ENCODE results near the gene NOS1AP.

NOS1AP gene

DNA sequence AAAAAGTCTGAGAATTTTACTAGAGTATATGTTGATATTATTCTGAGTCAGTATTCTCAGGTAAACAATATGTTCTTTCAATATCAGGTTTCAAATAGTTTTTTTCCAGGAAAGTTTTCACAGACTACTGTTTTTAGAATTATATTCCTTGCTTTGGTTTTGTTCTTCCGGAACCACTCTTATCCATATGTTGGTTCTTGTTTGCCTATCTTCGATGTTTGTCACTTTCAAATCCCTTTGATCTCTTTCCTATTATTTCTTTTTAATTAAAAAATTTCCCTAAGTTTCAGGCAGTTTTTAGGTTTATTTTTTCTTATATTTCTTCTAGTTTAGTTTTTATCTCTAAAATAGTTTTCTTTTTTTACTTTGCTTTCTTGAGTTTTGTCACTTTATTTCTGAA, 20.9 kb downstream of the NOS1AP start:
- DNase-seq = no peak

DNA sequence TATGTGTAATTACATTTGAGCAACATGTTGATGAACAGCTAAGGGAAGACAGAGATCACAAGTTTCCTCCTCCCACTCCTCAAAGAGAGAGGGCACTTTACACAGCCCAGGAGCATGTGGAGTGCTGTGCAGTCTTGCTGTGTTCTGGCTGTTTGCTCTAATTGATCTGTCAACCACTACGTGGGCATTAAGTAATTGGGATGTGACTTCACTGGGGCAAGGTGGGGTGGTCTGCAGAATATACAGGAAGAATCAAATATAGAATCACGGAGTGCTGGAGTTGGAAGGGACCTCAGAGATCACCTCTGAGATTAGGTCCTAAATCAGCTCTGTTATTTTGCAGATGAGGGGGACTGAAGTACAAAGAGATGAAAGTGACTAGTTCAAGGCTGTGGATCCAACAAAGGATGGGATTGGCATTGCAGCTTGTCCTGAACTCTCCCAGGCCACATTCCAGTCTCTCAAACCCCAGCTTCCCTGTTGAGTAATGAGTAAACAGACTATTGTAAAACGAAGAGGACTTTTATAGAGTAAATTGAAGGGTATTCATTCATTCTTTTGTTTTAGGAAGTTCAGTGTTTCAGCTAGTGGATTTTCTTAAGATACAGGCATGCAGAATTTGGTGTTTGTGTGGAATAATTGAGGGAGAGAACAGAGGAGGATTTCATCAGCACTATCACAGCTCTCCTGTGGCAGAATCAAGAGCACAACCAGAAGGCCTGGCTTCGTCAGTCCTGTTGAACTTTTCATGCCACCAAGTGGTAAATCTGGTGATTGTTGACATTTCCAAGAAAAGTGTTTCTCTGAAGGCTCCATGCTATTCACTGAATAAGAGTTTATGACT, 22.4 kb downstream of the NOS1AP start:
- DNase-seq = no peak

DNA sequence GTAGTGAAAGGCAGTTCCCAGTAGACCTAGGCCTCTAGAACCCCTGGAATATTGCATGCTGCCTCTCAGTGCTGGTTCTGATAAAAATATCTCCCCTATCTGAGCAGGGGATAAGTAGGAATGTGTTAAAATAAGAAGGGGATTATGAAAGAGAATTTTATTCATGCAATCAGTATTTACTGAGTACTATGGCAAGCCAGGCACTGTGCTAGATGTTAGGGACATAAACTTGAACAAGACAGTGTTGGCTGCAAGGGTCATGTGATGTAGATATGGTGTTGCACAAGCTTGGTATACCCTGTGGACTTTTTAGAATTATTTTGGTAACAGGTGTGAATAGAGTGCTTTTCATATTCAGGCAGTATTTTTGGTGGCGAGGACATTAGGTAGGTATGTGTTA, 23.6 kb downstream of the NOS1AP start:
- DNase-seq = no peak

DNA sequence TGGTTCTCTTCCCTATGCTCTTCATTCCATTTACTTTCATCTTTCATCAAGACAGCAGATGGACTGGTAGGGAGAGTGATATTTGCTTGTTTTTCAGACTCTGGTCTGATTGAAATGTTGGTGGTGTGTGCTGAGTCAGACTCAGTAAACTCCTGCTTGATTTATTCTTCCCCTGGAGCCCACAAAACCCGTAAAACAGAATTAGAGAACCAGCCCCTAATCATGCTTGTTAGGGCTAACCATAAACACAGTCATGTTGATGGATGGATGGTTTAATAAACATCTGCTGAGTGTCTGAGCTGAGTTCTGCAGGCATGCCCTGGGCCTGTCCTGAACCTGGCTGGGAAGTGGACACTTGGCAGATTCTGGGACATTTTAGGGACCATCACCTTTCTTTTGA, 24.8 kb downstream of the NOS1AP start:
- no peak for DNase-seq

DNA sequence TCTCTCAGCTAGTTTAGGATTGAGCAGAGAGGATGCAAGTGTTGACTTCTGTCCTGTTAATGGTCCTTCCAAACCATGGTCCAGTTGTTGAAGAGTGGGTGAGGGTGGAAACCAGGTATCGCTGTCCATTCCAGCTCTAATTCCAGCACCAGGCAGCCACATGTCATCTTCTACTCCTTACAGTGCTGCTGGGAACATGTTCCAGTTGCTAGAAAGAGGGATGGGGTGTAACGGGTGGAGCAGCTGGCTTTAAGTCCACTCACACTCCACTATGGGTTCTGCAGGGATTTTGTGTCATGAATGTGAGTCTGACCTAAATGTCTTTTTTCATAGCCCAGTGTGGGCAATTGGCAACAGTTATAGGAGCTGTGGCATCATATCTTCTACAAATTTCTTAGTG, 25.2 kb downstream of the NOS1AP start:
- DNase-seq = no peak

DNA sequence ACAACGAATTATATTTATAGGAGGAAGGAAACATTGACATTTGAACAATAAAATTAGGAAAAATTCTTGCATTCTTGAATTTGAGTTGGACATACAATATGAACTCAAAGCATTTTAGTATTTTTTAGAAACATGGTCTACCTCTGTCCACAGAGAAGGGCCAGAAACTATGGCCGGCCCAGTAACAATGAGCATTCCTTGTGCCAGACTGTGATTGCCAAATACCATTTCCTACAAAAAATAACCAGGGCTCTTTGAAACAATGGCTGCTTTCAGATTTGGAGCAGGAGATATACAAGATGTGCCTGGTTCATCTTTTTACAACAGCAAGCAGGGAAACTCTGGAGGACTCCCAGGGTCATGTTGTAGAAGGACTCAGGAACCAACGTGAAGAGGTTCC, 38.4 kb downstream of the NOS1AP start:
- no peak for DNase-seq

DNA sequence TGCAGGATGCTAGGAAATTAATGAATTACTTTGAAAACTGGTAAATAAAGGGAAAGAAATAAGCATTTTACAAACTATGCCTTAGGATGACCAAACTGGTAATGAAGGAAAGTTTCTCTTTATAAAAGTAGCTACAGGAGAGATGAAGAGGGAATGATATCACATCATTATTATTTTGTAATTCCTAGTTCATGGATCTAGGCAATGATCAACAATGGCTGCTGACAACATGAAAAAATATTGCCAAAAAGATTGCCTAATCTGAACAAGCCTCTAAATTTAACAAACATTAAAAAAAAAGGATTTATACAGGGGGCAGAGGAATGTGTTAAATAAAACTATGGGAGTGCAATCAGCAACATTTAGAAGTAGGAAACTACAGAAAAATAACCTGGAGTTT, 38.9 kb downstream of the NOS1AP start:
- DNase-seq = no peak

DNA sequence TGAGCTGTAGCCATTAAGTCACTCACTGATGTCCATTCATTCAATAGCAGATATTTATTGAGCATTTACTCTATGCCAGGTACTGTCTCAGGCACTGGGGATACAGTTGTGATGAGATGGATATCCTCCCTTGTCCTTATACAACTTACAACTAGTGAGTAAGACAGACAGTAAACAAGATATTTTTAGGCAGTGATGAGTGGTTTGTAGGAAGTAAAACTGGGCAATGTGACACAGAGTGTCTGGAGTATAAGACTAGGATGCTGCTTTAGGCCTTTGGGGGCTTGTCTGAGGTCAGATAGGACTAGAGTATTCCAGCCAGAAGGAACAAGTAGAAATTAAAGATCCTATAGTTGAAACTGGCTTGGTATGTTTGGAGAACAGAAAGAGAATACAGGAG, 41.4 kb downstream of the NOS1AP start:
- no peak for DNase-seq

DNA sequence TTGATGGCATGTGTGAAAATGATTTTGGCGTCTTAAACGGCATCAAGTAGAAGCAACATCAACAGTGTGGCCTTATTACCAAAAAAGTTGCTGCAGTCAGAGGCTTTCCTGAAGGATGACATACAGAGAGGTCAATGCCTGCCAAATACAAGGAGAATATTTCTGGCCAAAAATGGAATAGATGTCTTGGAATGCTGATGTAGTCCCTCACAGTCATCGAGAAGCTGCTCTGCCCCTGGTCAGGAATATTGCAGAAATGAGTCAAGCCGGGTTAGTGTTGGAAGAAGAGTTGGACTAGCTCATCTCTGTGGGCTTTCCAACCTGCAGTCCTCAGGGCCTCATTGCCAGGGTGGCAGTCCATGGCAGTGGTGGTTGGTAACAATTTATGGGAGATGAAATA, 42.1 kb downstream of the NOS1AP start:
- DNase-seq = no peak

DNA sequence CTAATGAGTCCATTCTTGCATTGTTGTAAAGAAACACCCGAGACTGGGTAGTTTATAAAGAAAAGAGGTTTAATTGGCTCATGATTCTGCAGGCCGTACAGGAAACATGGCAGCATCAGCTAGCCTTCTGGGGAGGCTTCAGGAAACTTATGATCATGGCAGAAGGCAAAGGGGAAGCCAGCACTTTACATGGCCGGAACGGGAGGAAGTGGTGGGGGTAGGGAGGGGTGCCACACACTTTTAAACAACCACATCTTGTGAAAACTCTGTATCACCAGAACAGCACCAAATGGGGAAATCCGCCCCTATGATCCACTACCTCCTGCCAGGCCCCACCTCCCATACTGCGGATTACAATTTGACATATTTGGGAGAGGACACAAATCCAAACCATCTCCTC, 43.9 kb downstream of the NOS1AP start:
- no peak for DNase-seq

DNA sequence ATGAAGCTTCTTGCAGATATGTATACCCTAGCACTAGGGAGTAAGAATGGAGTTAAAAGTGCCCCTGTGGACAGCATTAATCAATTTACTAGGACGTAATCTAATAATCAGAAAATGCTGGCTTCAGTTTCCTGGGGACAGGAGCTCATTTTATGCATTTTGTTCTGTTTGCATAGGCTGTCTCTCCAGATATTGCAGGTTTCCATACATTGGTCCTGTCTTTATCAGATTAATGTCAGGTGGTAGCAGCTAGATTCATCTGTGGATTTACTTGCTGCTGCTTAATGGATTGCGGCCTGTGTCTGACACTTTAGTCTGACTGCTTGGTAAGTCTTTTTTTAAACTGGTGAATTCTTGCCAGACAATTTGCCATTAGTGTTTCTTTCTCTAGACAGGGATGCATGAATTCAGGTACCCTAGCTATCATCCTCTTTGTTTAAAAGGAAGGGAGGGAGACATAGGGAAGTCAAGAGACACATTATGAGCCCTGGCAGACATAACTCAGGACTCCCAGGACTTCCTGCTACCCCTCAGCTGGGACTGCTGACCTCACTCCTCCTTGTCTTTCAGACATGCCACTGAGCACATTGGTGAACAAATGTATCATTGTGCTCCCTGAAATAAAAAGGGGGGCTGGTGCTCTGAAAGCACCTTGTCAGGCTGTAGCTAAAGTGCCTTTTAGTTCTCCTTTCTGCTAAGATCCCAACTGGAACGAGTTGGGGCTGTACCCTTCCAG, 47.7 kb downstream of the NOS1AP start:
- DNase-seq = peak in 1 of 14 donors; percentile 15

DNA sequence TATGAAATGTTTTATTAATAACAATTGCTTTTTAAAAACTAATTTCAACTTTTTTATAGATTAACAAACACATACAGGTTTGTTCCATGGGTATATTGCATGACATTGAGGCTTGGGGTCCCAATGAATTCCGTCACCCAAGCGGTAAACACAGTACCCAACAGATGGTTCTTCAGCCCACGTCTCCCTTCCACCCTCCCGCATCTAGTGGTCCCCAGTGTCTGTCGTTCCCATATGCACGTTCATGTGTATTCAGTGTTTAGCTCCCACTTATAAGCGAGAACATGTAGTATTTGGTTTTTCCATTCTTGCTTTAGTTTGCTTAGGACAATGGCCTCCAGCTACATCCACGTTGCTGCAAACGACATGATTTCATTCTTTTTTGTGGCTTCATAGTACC, 48.6 kb downstream of the NOS1AP start:
- no peak for DNase-seq

DNA sequence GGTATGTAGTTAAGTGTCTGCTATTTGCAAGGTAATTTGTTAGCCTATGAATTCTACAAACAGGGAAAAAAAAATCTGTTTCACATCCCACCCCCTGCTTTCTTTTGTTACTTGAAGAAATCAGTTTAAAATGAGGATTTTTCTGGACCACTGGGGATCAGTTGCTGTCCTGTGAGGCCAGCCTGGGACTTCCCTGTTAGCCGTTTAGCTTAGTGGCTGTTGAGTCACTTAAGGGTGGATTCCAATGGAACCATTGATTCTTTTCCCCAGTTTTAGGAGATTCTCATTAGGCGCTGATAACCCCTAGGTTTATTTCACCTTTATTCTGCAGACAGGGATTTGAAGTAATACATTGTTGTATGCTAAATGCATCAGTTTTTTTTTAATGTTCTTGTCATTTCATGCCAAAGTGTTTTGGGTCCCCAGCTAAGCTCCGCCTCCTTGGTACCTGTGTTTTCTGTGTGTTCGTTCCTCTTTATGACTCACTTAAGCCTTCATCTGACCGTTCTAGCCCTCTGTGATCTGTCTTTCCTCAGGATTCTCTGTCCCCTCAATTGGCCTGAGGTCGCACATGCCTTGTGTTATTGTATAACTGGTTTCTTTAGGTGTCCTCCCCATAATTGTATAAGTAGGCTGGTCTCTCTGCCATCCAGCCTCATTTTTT, 59.3 kb downstream of the NOS1AP start:
- DNase-seq = no peak

DNA sequence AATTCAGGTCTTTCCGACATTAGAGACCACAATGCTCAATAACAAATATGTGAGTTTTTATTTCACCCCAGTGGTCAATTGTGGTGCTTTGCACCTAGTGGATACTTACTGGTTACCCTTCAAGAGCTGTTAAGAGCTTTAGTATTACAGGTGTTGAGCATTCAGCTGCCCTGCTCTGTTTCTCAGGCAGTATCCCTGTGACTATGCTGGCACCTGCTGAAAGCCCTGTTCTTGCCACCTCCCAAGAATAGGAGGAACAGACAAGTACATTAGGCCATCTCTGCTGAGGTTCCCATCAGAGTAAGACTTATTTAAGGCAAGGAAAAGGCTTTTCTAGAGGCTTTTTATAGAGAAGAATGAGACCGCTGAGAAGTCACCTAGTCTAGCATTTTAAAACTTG, 60.8 kb downstream of the NOS1AP start:
- no peak for DNase-seq

DNA sequence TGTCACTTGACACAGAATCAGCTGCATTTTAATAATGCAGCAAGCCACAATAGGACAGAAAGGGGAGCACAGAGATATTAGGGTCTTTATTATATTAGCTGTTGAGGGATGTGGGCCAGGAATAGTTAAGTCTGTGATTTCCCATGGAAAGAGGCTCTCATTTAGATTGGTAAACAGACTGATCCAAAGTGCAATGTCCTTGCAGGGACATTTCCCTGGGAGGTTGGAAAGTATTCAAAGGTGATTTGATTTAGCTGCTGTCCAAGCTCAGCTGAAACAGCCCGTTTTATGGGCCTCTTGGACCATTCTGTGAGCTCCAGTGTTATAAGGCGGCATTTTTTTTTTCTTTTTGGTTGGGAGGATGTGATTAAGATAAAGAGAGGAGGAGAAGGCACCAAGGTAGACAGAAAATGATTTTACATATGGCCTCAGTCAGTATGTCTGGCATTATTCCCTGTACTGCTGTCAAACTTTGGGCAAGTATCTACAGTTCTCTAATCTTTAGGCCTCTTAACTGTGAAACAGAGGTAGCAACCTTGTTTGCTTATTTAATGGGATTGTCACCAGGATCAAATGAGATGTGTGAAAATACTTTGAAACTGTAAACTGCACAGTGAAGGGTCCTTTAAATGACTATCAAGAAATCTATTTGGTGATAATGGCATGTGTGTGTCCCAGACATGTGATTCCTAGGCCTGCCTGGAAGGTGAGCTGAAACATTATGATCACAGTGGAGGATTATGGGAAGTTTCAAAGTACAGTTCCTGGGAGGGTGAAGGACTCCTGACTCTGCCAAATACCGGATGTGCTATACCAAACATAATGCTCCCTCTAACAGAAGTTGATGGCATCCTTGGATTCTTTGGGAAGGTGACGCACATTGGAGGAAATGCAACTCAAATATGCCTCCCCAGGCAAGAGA, 62.2 kb downstream of the NOS1AP start:
- DNase-seq = peak in 1 of 14 donors; percentile 49

DNA sequence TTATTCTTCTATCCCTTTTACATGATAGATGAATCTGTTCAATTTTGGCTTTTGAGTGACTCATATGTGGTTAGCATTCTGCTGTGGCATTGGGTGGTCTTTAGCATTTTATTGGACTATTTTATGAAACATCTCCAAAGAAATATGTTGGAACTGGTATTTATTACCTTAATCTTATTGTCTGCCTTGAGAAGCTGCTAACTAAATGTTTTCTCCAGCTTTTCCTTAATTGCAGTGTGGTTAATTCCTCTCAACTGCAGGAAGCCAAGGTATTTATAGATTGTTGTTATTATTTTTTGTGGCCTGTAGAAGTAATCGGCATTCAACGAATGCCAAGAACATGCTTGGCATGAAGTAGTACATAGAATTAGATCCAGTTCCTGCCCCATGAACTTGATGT, 64.1 kb downstream of the NOS1AP start:
- peak in 1 of 14 donors; percentile 47 for DNase-seq

DNA sequence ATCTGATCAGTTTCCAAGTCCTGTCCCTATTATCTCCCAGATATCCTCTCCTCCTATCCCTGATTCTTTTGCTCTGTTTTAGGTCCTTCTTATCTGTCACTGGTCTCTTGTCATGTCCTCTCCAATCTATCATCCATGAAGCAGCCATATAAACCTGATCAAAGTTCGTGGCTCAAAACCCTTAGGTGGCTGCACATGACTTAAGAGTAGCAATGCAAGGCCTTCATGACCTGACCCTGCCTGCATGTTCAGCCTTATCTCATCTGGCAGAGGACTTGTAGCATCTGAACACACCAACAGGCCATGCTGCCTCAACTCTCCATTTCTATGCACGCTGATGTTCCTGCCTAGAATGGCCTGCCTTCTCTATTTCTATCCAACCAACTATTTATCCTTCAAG, 65.2 kb downstream of the NOS1AP start:
- DNase-seq = no peak

DNA sequence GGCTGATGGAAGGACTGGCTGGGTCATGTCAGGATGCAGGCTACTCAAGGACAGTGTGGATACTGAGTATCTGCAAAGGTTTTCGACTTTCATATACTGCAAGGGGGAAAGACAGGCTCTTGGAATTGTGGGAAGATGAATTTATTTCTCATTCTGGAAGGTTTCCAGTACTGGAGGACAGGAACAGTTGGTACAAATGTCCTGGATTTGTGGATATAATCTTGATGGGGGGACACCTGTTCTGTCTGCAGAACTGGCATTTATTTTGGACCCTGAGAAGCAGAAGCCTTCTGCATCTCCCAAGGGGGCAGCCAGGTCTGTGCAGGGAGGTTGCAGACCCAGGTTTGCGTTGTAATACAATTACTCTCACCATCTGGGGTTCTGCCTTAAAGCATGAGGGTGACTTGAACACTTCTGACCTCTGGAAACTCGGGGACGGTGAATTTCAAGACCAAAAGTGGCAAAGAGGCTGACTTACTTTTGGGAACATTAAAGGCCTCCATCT, 65.8 kb downstream of the NOS1AP start:
- DNase-seq = peak in 1 of 14 donors; percentile 84

DNA sequence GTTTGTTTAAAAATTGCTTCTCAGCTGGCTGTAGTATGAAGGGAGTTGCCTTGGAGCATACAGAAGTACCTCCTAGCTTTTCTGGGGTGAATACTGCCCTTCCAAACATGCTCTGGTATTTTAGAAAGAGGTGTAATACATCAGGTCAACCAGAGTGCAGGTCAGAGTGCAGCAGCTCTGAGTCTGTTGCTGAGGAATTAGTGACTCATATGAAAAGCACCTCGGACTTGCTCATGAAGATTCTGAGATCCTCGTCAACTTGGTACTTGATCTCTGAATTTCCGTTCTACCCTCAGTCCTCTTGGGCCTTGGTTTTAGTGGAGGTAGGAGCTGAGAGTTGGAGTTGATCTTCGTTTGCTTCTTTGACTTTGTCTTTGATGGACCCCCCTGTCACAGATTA, 67.3 kb downstream of the NOS1AP start:
- no peak for DNase-seq

DNA sequence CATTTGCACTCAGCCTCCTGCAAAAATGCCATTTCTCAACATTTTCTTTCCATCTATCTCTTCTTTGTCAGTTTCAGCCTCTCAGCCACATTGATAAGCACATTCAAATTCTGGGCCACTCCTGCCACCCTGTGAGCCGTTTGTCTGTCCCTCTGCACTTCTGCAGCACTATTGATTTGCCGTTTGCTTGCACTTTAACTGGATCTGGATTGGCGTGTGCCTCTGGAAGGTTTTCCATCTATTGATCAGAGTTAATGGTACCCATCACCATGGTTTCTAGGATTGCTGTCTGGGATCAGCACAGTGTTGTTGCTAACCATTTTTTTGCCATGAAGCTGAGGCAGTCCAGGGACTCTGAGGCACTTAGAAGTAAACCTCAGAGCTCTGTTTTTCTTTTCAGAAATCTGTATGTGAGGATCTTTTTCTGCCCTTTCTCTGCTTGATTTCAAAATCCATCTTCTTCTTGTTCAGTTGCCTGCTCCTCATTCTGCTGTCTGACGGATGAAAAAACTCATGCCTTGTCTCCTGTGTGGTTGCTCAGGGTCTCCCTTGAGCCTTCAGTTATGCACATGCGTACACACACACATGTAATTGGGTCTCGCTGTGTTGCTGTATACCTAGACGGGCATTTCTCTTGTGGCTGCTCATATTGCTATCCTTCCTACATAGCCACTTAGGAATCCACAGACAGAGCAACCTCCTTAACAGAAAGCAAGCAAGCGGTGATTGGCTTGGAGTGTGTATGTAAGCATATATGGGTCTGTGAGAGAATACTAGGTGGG, 67.9 kb downstream of the NOS1AP start:
- no peak for DNase-seq

DNA sequence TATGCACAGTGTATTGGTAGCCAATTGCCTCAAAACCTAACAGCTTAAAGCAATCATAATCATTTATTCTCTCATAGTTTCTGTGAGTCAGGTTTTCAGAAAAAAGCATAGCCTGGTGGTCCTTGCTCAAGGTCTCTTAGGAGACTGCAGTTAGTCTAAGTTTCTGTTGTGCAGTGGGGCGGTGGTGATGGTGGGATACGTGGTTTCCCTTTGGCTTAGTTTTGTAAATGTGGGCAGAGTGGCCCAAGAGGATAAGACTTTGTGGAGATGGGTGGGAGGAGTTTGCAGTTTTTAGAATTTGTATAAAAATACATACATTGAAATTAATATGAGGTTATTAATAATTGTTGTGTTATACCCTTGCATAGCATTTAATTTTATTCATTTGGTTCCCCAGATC, 68.6 kb downstream of the NOS1AP start:
- no peak for DNase-seq
